GM19452 (cell line): ENCODE data around the gene OR5A2.
"Not testable (repeated sequence)": the region's sequence is repeated elsewhere in the genome, so short reads cannot be mapped to it uniquely, and the experiment has no call there.

Experiments used
- ATAC-seq: cut with Tn5 transposase; IDR thresholded peaks from one replicate; pipeline ENCODE4 v1.9.1; 2021; ENCODE audit not compliant: unreplicated experiment

Gene OR5A2

DNA sequence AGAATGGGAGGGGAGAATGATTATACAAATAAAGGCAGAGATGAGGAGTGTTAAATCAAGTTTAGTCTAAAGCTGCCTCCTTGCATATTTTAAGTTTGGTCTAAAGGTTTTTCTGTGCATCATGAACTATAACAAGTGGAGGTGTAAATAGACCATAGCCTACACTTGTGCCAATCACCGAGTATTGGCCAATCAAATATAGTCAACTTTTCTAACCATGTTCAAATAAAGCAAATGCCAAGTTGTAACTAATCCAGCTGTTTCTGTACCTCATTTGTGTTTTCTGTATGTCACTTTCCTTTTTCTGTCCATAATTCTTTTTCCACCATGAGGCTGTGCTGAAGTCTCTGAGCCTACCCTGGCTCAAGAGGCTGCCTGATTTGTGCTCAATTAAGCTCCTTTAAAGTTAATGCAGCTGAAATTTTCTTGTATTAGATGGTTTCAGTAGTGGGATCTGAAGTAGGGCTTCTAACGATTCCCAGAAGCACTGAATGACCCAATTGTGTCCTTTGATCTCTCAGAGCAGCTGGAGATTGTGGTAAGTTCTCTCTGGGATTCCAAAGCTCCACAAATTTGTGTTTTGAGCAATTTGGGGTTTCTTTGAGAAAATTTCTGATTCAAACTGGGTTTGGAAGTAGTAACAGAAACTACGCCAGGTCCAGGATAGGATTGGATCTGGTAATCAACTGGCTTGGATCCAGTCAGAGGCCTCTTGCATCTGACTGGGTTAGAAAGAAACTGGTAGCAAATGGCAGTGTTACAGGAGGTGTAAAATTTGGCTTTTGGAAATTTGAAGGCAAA lies 25.6 kb downstream of the OR5A2 start:
- ATAC-seq = no peak

GRCh38 chr11:59394186-59394585 lies 32.0 kb downstream of the OR5A2 start:
- ATAC-seq = no peak

GRCh38 chr11:59380263-59381059 lies 45.8 kb downstream of the OR5A2 start:
- ATAC-seq = peak; percentile 97

DNA sequence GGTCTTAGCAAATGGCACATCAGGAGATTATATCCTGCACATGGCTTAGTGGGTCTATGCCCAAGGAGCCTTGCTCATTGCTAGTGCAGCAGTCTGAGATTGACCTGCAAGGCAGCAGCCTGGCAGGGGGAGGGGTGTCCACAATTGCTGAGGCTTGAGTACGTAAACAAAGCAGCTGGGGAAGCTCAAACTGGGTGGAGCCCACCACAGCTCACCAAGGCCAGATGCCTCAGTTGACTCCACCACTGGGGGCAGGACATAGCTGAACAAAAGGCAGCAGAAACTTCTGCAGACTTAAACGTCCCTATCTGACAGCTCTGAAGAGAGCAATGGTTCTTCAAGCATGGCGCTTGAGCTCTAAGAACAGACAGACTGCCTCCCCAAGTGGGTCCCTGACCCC lies 53.9 kb downstream of the OR5A2 start:
- ATAC-seq = not testable (repeated sequence)

DNA sequence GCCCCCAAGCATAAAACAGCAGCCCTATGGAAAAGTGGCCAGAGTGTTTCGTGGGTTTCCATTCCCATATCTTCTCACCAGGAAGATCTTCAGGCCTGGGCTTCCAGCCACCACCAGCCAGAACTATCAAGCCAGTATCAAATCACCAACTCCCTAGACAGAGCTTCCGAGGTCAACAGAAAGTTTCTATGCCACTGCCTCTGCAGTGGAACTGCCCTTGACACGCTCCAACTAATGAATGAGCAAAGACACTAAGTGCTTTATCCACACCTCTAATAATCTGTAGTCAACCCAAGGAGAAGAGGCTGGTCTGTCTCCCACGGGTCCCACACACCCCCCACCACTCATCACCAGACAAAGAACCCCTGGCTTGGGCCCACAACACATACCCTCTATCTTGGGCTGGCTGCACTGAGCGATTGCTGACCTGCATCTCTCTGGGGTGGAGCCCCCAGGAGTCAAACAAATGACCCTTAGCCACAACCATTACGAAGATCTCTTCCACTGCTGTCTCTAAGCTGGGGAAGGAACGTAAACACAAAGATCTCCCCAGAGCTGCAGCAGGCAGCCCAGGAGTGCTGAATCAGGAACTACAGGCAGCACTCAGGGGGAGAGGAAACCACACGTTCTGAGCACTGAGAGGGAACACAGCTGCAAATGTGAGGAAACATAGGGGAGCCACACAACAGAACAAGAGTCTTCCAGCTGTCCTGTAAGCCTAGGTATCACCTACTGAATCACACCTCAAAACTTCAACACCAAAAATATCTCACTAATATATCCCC lies 57.8 kb downstream of the OR5A2 start:
- no peak for ATAC-seq
